Karpas-422 (cell line): Measurements from ENCODE around the gene PACS1. TPM values are rescaled to one million over a fixed set of nuclear protein-coding genes. Genes with fewer than 3 reads are reported as not detected.

Experiments used
- DNase-seq: peaks from one replicate; pipeline ENCODE4 v3.0.0-alpha.2; 2015
- H2AFZ ChIP-seq: fragments of 200-600 bp; sonication (generic); 2 replicates; pipeline ENCODE4 v1.6.1; 2014; ENCODE audit warnings: antibody characterized with exemption, low read length, mixed read lengths
- H3K27ac ChIP-seq: fragments of 200-600 bp; sonication (generic); 2 replicates; pipeline ENCODE4 v1.5.1; 2014; ENCODE audit warnings: mild to moderate bottlenecking, low read length, moderate library complexity
- H3K27me3 ChIP-seq: fragments of 200-600 bp; sonication (generic); 2 replicates; pipeline ENCODE4 v1.6.1; 2014; ENCODE audit warnings: low read length, mixed read lengths
- H3K36me3 ChIP-seq: fragments of 200-600 bp; sonication (generic); 2 replicates; pipeline ENCODE4 v1.6.1; 2014; ENCODE audit warnings: low read length, mixed read lengths; ENCODE audit not compliant: insufficient read depth
- H3K4me1 ChIP-seq: fragments of 200-600 bp; sonication (generic); 2 replicates; pipeline ENCODE4 v1.6.1; 2014; ENCODE audit warnings: mild to moderate bottlenecking, low read length, mixed read lengths
- H3K4me2 ChIP-seq: fragments of 200-600 bp; sonication (generic); 2 replicates; pipeline ENCODE4 v1.6.1; 2014; ENCODE audit warnings: low read length, low read depth, mild to moderate bottlenecking; ENCODE audit not compliant: poor library complexity, severe bottlenecking
- H3K4me3 ChIP-seq: fragments of 200-600 bp; sonication (generic); 2 replicates; pipeline ENCODE4 v1.5.1; 2014; ENCODE audit warnings: mild to moderate bottlenecking, antibody characterized with exemption, low read length, mixed read lengths
- H3K79me2 ChIP-seq: fragments of 200-600 bp; sonication (generic); 2 replicates; pipeline ENCODE4 v1.6.1; 2014; ENCODE audit warnings: mild to moderate bottlenecking, low read length, mixed read lengths
- H3K9ac ChIP-seq: fragments of 200-600 bp; sonication (generic); 2 replicates; pipeline ENCODE4 v1.6.0; 2014; ENCODE audit warnings: low read length
- H3K9me2 ChIP-seq: fragments of 200-600 bp; sonication (generic), shearing (Covaris generic); replicated peaks from 2 replicates; pipeline ENCODE4 v1.6.0; 2014; ENCODE audit warnings: mild to moderate bottlenecking, low read length, moderate library complexity; ENCODE audit not compliant: insufficient read depth
- H3K9me3 ChIP-seq: fragments of 300-700, 200-600 bp; sonication (generic); 2 replicates; pipeline ENCODE4 v1.6.1; 2014; ENCODE audit warnings: low read length, mixed read lengths
- H4K20me1 ChIP-seq: fragments of 200-600 bp; sonication (generic); 2 replicates; pipeline ENCODE4 v1.6.1; 2014; ENCODE audit warnings: mild to moderate bottlenecking, antibody characterized with exemption, low read length, low read depth; ENCODE audit not compliant: insufficient read depth
- total RNA-seq: library from RNA; depleted of rRNA; stranded (reverse); fragments of >200 nt; shearing (Covaris generic); gene quantifications from 2 replicates; pipeline ENCODE4 v1.2.3, GENCODE V29; 2014; ENCODE audit warnings: low replicate concordance

Gene PACS1
- total RNA-seq, 1 experiment from 2014 or later, result 60.5 TPM

DNA sequence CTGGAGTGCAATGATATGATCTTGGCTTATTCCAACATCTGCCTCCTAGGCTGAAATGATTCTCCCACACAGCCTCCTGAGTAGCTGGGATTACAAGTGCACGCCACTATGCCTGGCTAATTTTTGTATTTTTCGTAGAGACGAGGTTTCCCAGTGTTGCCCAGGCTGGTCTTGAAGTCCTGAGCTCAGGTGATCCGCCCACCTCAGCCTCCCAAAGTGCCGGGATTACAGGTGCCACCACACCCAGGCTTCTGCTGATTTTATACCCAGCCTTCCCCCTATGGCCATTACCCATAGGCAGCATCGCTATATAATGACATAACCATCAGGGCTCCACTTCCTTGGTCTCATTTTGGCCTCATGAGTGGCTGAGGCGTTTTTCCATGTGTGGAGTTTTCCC lies 137.7 kb downstream of the PACS1 start:
- DNase-seq, result no peak
- H3K27ac ChIP-seq, result no peak overlapping the region
- H3K27me3 ChIP-seq, result no peaks in the 10 kb centered on the region
- H3K9me3 ChIP-seq, result no peaks in the 10 kb centered on the region
- no peak overlapping the region for H3K9ac ChIP-seq
- no peaks in the 10 kb centered on the region for H3K4me1 ChIP-seq
- no peak overlapping the region for H3K4me2 ChIP-seq
- no peaks in the 10 kb centered on the region for H3K9me2 ChIP-seq
- H3K79me2 ChIP-seq, result peaks cover 22% of the 10 kb centered on the region
- no peaks in the 10 kb centered on the region for H4K20me1 ChIP-seq
- no peak overlapping the region for H2AFZ ChIP-seq
- H3K36me3 ChIP-seq, result no peaks in the 10 kb centered on the region; the same call in 1 of the 2 replicates
- no peak overlapping the region for H3K4me3 ChIP-seq

GRCh38 chr11:66211100-66211499 lies 141.0 kb downstream of the PACS1 start:
- Histone ChIP-seq H3K4me3 (no peak overlapping the region), H3K36me3 (peaks cover 7% of the 10 kb centered on the region; the same call in 1 of the 2 replicates), H2AFZ (no peak overlapping the region), H3K9ac (no peak overlapping the region), H3K4me1 (no peaks in the 10 kb centered on the region), H3K4me2 (no peak overlapping the region), H3K79me2 (peaks cover 12% of the 10 kb centered on the region; the same call in 1 of the 2 replicates), H3K9me3 (no peaks in the 10 kb centered on the region), H3K27ac (no peak overlapping the region), H4K20me1 (no peaks in the 10 kb centered on the region), H3K9me2 (no peaks in the 10 kb centered on the region), H3K27me3 (no peaks in the 10 kb centered on the region)
- DNase-seq, result no peak

GRCh38 chr11:66216911-66217310 lies 146.8 kb downstream of the PACS1 start:
- Histone ChIP-seq H4K20me1 (no peaks in the 10 kb centered on the region), H3K4me1 (no peaks in the 10 kb centered on the region), H3K27me3 (no peaks in the 10 kb centered on the region), H3K79me2 (no peaks in the 10 kb centered on the region), H3K27ac (no peak overlapping the region), H3K9me3 (no peaks in the 10 kb centered on the region), H2AFZ (no peak overlapping the region), H3K36me3 (peaks cover 20% of the 10 kb centered on the region), H3K9ac (no peak overlapping the region), H3K9me2 (no peaks in the 10 kb centered on the region), H3K4me3 (no peak overlapping the region), H3K4me2 (no peak overlapping the region)
- no peak for DNase-seq

DNA sequence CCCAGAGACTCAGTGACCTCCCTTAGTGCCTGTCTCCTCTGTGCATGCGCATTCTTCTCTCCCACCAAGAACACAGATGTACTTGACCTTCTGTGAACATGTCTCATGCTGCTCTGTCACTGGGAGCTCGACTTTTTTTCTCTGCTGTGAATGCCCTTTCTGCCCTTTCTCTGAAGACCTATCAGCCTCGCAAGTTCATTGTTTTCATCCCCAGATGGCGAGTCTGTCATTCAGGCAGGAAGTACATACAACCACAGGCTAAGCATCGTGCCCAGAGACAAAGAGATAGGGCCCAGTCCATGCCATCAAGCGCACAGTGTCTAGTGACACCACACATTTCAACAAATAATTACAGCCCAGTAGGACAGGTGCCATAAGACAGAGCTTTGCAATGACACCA lies 148.0 kb downstream of the PACS1 start:
- H3K4me2 ChIP-seq, result no peak overlapping the region
- H3K9me3 ChIP-seq, result no peaks in the 10 kb centered on the region
- H3K27me3 ChIP-seq, result no peaks in the 10 kb centered on the region
- H3K9me2 ChIP-seq, result no peaks in the 10 kb centered on the region
- no peak for DNase-seq
- H3K9ac ChIP-seq, result no peak overlapping the region
- no peaks in the 10 kb centered on the region for H4K20me1 ChIP-seq
- peaks cover 20% of the 10 kb centered on the region for H3K36me3 ChIP-seq
- no peak overlapping the region for H3K4me3 ChIP-seq
- H3K27ac ChIP-seq, result no peak overlapping the region
- H2AFZ ChIP-seq, result no peak overlapping the region
- H3K79me2 ChIP-seq, result no peaks in the 10 kb centered on the region
- H3K4me1 ChIP-seq, result peaks cover 4% of the 10 kb centered on the region

- H3K36me3 ChIP-seq, result peaks cover 21% of the 10 kb centered on the region
- H3K9me3 ChIP-seq, result no peaks in the 10 kb centered on the region
- H3K9me2 ChIP-seq, result no peaks in the 10 kb centered on the region
- H3K27ac ChIP-seq, result no peak overlapping the region
- no peak overlapping the region for H2AFZ ChIP-seq
- no peaks in the 10 kb centered on the region for H4K20me1 ChIP-seq
- H3K4me3 ChIP-seq, result no peak overlapping the region
- no peak overlapping the region for H3K9ac ChIP-seq
- peaks cover 4% of the 10 kb centered on the region for H3K4me1 ChIP-seq
- no peaks in the 10 kb centered on the region for H3K27me3 ChIP-seq
- peaks cover 3% of the 10 kb centered on the region; the same call in 1 of the 2 replicates for H3K79me2 ChIP-seq
- H3K4me2 ChIP-seq, result no peak overlapping the region
- DNase-seq, result no peak
These were observed 149.0 kb downstream of the PACS1 start for GRCh38 chr11:66218846-66219620.

- Histone ChIP-seq H2AFZ (no peak overlapping the region), H3K9ac (no peak overlapping the region), H3K27ac (no peak overlapping the region), H3K4me3 (no peak overlapping the region), H3K9me3 (no peaks in the 10 kb centered on the region), H3K9me2 (no peaks in the 10 kb centered on the region), H3K27me3 (no peaks in the 10 kb centered on the region), H3K79me2 (peaks cover 3% of the 10 kb centered on the region; the same call in 1 of the 2 replicates), H3K36me3 (peaks cover 30% of the 10 kb centered on the region), H4K20me1 (no peaks in the 10 kb centered on the region), H3K4me2 (no peak overlapping the region), H3K4me1 (peaks cover 4% of the 10 kb centered on the region)
- no peak for DNase-seq
These were observed 149.9 kb downstream of the PACS1 start for GRCh38 chr11:66219846-66220565.

GRCh38 chr11:66220566-66220935 lies 150.5 kb downstream of the PACS1 start:
- H3K79me2 ChIP-seq, result peaks cover 3% of the 10 kb centered on the region; the same call in 1 of the 2 replicates
- peaks cover 4% of the 10 kb centered on the region for H3K4me1 ChIP-seq
- peaks cover 35% of the 10 kb centered on the region for H3K36me3 ChIP-seq
- no peak overlapping the region for H3K27ac ChIP-seq
- H3K9me2 ChIP-seq, result no peaks in the 10 kb centered on the region
- H3K4me3 ChIP-seq, result no peak overlapping the region
- H3K9ac ChIP-seq, result no peak overlapping the region
- no peak overlapping the region for H3K4me2 ChIP-seq
- H4K20me1 ChIP-seq, result no peaks in the 10 kb centered on the region
- H3K27me3 ChIP-seq, result no peaks in the 10 kb centered on the region
- no peak for DNase-seq
- no peaks in the 10 kb centered on the region for H3K9me3 ChIP-seq
- H2AFZ ChIP-seq, result no peak overlapping the region

- Histone ChIP-seq H3K27ac (no peak overlapping the region), H3K4me3 (no peak overlapping the region), H3K79me2 (peaks cover 3% of the 10 kb centered on the region; the same call in 1 of the 2 replicates), H3K4me2 (no peak overlapping the region), H3K9me2 (no peaks in the 10 kb centered on the region), H3K9ac (no peak overlapping the region), H4K20me1 (no peaks in the 10 kb centered on the region), H2AFZ (no peak overlapping the region), H3K27me3 (no peaks in the 10 kb centered on the region), H3K9me3 (no peaks in the 10 kb centered on the region), H3K36me3 (peaks cover 34% of the 10 kb centered on the region), H3K4me1 (peaks cover 8% of the 10 kb centered on the region)
- DNase-seq, result no peak
These were observed 150.9 kb downstream of the PACS1 start for GRCh38 chr11:66221012-66221411.
